Activated CD4-positive, CD25-positive, alpha-beta regulatory T cell treated with anti-CD3 and anti-CD28 coated beads, Interleukin-2, amount 50 U/mL, for 24 hours (primary cell): ENCODE results near the gene MED12.
"Not testable (repeated sequence)": the region's sequence is repeated elsewhere in the genome, so short reads cannot be mapped to it uniquely, and the experiment has no call there.

Source experiments
- ATAC-seq, 2 donors: fragments of 150-1000 bp; cut with Tn5 transposase; one replicate each; pipeline ENCODE4 v1.10.0; 2021; ENCODE audit warnings: mild to moderate bottlenecking in 1 of 2, moderate library complexity in 1 of 2

MED12 gene

DNA sequence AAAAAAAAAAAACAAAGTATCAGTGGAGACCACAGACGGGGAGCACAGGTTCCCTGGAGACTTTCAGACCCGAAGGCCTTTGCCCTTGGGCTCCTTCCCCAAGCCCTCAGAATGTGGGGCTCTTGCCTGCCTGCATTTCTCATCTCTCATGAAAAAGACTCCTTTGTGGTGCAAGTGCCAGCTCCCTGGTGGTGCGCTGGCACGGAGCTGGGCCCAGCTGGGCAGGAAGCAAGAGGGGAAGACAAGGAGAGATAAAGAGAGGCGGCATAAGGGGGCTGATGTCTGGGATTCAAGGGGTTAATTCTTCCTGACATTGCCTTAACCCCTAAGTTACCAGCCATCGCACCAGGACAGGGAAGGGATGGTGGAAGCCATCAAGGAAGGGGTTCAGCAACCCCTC lies 48.1 kb downstream of the MED12 start:
- no peak for ATAC-seq

DNA sequence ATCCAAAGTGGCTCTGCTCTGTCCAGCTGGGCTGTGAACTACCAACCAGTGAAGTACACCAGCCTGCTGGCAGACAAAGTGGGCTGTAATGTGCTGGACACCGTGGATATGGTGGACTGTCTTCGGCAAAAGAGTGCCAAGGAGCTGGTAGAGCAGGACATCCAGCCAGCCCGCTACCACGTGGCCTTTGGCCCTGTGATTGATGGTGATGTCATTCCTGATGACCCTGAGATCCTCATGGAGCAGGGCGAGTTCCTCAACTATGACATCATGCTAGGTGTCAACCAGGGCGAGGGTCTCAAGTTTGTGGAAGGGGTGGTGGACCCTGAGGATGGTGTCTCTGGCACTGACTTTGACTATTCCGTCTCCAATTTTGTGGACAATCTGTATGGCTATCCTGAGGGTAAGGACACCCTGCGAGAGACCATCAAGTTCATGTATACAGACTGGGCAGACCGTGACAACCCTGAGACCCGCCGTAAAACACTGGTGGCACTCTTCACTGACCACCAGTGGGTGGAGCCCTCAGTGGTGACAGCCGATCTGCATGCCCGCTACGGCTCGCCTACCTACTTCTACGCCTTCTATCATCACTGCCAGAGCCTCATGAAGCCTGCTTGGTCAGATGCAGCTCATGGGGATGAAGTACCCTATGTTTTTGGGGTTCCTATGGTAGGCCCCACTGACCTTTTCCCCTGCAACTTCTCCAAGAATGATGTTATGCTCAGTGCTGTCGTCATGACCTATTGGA lies 48.8 kb downstream of the MED12 start:
- no peak for ATAC-seq

DNA sequence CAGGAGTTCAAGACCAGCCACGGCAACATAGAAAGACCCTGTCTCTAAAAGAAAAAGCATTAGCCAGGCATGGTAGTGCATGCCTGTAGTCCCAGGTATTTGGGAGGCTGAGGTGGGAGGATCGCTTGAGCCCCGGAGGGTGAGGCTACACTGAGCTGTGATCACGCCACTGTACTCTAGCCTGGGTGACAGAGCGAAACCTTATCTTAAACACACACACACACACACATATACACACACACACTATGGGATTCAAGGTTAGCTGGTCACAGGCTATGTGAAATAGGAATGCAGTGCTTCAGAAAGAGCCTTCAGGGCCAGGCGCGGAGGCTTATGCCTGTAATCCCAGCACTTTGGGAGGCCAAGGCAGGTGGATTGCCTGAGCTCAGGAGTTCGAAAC lies 49.7 kb downstream of the MED12 start:
- ATAC-seq: no peak

DNA sequence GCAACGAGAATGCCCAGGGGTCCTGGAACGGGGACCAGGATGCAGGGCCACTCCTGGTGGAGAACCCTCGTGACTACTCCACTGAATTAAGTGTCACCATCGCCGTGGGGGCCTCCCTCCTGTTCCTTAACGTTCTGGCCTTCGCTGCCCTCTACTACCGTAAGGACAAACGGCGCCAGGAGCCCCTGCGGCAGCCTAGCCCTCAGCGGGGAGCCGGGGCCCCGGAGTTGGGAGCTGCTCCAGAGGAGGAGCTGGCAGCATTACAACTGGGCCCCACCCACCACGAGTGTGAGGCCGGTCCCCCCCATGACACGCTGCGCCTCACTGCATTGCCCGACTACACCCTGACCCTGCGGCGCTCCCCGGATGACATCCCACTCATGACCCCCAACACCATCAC lies 51.2 kb downstream of the MED12 start:
- no peak for ATAC-seq

DNA sequence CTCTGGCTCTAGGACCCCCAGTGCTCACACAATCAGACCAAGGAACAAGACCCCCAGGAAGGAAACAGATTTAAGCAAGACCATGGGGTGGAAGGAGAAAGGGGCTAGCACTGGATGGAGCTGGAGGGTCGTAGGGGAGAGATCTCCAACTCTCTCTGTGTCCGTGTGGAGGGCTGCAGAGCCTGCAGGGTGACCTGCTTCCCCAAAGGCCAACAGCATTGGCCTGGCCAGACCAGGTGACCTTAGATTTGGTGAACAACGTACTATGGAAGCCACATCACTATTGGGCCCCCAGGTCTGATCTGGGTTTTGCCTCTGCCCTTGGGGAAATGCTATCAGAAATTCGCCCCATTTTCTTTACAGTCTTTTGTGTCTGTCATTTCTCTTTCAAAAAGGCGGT lies 52.3 kb downstream of the MED12 start:
- ATAC-seq: no peak

DNA sequence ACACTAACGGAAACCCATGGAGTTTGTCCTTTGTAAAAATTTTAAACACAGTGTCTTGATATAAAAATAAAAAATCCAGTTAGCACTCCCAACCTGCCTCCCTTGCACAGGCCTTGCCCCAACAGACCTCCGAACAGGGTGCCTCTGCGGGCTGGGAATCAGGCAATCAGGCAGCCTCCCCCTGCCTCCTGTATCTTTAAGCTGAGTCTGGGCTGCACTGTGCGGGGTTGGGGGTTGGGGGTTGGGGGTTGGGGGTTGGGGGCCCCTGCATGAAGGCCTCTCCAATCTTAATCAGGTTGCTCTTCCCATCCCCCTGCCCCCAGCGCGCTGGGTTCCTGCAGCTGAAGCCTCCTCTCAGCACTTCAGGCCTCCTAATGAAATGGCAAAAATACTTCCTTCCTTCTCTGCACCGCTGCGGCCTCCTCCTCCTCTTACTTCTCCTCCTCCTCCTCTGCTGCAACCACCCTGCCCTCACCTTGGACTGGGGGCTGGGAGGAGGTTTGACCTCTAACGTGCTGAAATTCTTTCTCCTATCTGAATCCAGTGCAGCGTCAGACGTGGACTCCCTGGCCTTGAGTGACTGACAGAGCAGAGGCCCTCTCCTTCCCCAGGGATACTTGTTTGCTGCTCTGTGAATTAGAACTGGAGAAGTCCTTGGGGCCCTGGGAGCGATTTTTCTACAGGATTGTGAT lies 52.9 kb downstream of the MED12 start:
- no peak for ATAC-seq

DNA sequence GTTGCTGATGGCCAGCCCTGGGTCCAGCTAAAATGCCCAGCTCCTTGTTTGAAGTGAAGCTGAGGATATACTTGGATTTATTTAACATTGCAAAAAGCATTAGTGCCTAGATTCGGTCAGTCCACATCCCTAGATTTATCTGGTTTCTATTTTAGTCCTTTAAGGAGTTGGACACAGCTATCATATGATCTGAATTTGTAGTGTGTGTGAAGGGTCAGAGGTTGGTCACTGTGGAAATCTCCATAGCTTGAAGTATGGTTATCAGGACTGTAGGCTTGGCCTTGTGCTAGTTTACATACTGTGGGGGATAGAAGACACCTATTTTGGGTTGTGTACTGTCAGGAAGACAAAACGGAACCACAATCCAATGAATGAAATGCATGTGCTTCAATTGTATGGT lies 55.0 kb downstream of the MED12 start:
- ATAC-seq: no peak

DNA sequence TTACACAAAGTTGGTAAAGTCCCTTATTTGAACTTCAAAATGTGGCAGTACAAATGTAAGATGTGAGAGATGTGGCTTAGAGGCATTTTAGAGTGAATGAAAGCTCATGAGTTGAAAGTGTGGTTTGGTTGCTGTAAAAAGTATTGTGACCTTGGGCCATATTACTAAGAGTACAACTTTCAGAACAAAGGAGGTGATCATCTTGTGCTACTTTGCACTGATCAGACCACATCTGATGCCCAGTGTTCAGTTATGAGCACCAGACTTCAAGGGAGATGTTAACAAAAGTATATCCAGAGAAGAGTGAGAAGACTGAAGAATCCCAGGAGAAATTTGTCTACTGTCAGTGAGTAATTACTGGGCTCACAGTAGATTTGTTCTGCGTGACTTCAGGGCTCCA lies 56.4 kb downstream of the MED12 start:
- peak in 1 of 2 donors; percentile 27 for ATAC-seq

DNA sequence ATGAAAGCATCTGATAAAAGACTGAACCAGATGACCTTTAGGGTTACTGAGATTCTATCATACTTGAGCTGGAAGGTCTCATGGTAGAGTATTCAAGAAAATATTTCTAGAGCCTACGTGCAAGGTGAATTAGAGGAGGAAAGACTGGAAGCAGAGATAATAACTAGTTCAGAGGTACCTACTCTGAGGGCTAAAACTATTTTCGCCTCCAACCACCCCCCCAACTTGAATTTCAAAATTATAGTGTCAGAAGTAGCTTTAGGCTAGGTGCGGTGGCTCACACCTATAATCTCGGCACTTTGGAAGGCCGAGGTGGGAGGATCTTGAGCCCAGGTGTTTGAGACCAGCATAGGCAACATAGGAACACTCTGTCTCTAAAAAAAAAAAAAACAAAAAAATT lies 57.1 kb downstream of the MED12 start:
- ATAC-seq: no peak

DNA sequence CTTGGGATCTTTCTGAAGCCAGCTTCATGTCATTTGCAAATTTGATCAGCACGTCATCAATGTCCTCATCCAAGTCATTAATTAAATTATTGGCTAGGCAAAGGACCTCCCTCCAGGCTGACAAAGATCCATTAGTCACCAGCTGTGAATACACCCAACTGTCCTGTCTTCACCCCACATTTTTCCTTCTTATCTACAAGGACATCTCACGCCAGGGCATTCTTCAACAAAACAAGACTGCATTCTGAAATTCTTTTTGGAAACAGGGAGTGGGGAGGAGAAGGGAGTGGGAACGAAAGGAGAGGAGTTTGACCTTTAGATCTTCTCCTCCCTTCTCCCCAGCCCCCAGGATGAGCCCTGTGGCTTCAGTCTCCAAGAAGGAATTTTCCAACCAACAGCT lies 58.9 kb downstream of the MED12 start:
- no peak for ATAC-seq

DNA sequence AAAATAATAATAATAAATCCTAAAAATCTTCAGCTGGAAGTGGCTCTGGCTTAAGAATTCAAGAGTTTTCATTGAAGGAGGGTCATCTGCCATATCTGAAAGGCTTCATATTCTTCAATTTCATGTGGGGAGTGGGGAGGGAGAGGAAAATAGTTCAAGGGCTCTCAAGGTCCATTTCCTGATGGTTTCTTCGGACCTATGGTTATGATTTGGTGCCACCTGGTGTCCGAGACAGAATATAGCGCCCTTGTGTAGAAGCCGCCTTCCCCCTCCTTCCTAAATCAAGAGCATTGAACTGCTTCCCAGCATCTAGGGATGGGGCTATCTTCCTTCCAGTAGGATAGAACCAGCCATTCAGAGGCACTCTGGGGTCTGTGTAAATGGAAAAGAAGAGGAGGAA lies 60.5 kb downstream of the MED12 start:
- no peak for ATAC-seq

DNA sequence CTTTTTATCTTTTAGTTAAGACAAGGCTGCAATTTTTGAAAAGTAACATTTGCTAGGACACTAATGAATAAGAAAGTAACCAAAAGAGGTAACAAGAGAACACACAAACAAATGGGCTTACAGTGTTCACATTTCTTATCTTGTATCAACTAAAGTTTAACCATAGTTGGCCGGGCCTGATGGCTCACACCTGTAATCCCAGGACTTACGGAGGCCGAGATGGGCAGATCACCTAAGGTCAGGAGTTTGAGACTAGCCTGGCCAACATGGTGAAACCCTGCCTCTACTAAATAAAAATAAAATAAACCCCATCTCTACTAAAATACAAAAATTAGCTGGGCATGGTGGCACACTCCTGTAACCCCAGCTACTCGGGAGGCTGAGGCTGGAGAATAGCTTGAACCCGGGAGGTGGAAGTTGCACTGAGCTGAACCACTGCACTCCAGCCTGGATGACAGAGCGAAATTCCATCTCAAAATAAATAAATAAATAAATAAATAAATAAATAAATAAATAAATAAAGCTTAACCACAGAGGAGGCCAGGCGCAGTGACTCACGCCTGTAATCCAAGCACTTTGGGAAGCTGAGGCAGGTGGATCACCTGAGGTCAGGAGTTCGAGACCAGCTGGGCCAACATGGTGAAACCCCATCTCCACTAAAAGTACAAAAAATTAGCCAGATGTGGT lies 62.3 kb downstream of the MED12 start:
- ATAC-seq: not testable (repeated sequence)

DNA sequence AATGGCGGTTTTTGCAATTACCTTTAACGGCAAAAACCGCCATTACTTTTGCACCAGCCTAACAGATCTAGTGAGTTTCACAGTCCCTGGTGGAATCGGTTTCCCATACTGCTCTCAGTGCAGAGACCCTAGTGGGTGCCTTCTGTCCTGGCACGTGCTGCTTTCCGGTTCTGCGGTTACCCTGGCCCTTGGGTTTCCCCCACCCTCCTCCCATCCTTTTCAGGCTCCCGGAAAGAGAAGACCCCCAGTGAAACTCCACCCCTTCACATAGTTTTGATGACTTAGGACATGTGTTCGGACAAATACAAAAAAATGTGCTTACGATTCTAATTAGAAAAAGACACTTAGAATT lies 63.1 kb downstream of the MED12 start:
- peak; percentile 39 to 52 for ATAC-seq

DNA sequence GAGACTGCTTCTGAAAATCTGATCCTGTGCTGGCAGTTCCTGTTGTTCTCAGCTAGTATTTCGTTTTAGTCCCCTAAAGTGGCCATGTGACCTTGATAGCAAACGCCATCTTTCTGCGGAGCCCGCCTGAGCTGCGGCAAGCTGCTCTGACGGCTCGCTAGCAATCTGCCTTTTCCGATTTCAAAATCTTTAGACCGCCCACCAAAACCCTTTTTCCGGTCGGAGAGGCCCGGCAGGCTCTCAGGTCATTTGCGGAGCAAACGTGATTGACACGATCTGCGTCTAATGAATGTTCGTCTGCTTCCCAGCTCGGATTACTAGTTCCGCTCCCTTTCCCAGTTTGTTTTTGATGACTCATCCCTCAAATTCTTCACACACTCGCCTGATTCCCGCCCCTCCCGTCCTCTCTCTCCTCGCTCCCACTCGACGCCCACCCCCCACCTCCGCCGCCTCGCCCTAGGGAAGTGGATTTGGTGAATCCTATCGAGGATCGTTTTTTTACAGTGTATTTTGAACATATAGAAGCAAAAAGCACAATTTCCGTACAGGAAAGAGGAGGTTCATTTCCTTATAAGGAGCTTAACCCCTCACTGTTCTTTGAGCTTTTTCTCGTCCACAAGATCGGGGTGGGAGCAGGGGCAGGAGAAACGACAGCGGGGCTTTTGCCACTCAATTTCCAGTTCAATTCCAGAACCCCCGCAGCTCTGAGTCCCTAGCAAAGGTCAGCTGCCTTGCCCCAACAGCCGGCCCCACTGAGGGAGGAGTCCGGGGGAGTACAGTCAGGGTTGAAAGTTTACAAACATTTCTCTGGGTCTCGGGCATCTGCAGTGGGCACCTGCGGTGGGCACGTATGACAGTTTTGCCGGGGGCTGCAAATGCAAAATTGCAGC lies 63.8 kb downstream of the MED12 start:
- ATAC-seq: peak; percentile 93 to 96

DNA sequence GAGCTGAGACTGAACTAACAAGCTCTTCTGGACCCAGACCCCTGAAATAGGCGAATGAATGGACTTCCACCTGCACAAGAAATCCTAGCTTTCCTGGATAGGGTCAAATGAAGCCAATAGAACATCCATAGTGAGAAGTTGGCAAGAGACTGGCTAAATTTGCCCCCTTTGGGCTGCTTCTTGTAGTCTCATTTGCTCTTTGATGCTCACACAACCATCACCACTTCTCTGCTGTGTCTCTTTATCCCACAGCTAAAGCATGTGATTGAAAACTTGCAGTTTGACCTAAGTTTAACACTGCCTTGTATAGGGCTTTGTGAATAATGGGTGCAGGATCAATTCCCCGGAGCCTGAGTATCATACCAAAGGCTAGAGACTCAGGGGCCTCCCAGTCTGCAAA lies 64.5 kb downstream of the MED12 start:
- ATAC-seq: no peak

DNA sequence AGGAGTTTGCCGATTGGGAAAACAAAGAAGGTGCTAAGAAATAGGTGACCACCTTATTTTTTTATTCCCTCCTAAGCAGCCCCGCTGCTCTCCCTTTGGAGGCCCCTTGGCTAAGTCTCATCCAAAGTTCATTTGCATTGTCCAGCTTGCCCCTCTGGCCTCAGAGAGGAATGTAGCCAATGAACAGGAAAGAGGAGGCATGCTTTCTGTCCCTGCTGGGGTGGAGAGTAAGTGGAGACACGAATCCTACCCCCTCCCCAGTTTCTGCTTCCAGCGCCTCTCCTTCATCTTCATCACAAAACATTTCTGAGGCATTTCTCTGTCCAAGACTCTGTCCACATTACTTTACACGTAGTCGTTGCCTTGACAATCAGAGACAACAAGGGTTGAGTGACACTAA lies 64.9 kb downstream of the MED12 start:
- ATAC-seq: no peak

DNA sequence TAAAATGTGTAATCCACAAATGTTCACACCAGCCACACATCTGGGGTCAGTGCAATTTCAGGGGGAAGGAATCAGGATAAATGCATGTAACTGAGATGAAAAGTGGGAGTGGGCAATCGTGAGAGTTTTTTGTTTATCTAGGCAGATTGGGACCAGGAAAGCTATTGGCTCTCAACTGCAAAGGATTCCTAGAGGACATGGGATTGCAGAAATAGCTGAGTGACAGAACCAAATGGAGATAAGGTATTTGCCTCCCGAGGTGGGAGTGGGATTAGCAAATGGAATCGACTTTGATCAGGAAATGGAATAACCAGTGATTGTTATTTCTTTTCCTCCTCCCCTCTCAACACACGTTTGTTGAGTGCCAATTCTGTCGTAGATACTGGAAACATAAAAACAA lies 65.7 kb downstream of the MED12 start:
- no peak for ATAC-seq

DNA sequence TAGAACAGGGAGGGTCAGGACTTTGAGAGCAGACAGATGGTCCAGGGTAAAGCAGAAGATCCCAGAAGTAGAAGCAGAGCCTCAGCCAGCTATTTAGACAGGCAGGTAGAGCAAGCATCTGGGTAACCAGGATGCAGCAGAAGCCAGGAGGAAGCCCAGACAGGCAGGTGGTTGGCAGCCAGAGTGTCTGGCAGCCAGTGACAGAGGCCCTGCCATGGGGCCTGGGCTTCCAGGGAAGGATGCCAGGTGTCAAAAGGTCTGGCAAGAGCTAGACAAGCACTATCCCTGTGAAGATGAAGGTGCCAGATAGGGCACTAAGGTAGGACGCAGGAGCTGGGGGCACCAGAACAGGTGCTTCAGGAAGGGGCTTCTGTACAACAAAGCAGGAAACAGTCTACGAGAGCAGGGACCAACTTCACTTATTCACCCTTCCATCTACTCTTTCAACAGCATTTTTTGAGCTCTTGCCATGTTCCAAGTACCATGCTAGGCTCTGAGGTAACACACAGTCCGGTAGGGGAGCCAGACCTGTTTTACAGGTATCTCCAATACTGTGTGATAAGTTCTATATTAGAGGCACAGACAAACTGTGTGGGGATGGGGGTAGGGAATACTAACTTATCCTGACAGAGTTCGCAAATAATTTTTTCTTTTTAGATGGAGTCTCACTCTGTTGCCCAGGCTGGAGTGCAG lies 66.6 kb downstream of the MED12 start:
- no peak for ATAC-seq

DNA sequence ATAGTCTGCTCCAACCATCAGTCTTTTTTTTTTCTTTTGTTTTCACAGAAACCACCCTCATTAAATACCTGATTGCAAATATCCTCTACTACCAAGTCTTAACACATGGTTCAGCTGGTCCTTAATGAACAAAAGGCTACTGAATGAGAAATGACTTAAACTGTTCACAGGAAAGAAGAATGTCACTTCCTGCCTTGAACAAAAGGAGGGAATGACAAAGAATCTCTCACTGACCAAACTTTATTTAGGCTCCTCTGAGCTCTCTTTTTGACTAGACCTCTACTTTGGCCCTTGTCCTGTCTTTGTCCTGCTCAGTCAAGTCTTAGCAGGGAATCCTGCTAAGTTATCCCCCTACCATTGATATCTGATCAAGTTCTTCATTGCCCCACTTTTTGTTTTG lies 72.9 kb downstream of the MED12 start:
- ATAC-seq: no peak
